PC-3 (cell line): ENCODE results near the gene KDM4B. TPM values are rescaled to one million over a fixed set of nuclear protein-coding genes. Genes with fewer than 3 reads are reported as not detected.

Experiments used
- ATAC-seq: fragments of 200-7000 bp; cut with Tn5 transposase; 2 replicates; pipeline ENCODE4 v1.9.1; 2020; ENCODE audit warnings: mild to moderate bottlenecking, moderate library complexity
- BruUV-seq: library from RNA; stranded (reverse); fragments of 400-500 nt; replicated peaks from 2 replicates; lab custom pipeline; 2021; lab: Mats Ljungman, UMichigan
- CTCF ChIA-PET: fragments of 300-600 bp; sonication (Branson Sonifier 250); formaldehyde crosslinking; loops from one replicate; lab custom pipeline; 2022; ENCODE audit warnings: antibody characterized with exemption; lab: Charles Lee
- POLR2A ChIA-PET: fragments of 300-600 bp; sonication (Branson Sonifier 250); formaldehyde crosslinking; loops from one replicate; lab custom pipeline; 2022; ENCODE audit warnings: antibody characterized with exemption; ENCODE audit not compliant: unreplicated experiment; lab: Charles Lee
- DNase-seq: peaks from one replicate; pipeline ENCODE4 v3.0.0-alpha.2; 2015
- H2AFZ ChIP-seq: fragments of 300-600 bp; sonication (generic); 2 replicates; pipeline ENCODE4 v1.6.0; 2016; ENCODE audit warnings: antibody characterized with exemption, low read length
- H3F3A ChIP-seq: fragments of 300-600 bp; sonication (generic); one replicate; pipeline ENCODE4 v1.6.0; 2017; ENCODE audit warnings: antibody characterized with exemption, low read length, control low read depth, mild to moderate bottlenecking; ENCODE audit not compliant: unreplicated experiment
- H3K27ac ChIP-seq: fragments of 300-600 bp; sonication (generic); 2 replicates; pipeline ENCODE4 v1.5.1; 2016; ENCODE audit warnings: mild to moderate bottlenecking, low read length
- H3K27me3 ChIP-seq: fragments of 300-600 bp; sonication (generic); 2 replicates; pipeline ENCODE4 v1.6.1; 2016; ENCODE audit warnings: low read length, mixed read lengths
- H3K36me3 ChIP-seq: fragments of 300-600 bp; sonication (generic); 2 replicates; pipeline ENCODE4 v1.6.1; 2016; ENCODE audit warnings: low read depth, mixed run types, low read length, mixed read lengths
- H3K4me1 ChIP-seq: fragments of 300-600 bp; sonication (generic); 2 replicates; pipeline ENCODE4 v1.5.1; 2016; ENCODE audit warnings: low read length; ENCODE audit not compliant: insufficient read depth
- H3K4me2 ChIP-seq: fragments of 300-600 bp; sonication (generic); 2 replicates; pipeline ENCODE4 v1.6.0; 2016; ENCODE audit warnings: low read length
- H3K4me3 ChIP-seq: fragments of 300-600 bp; sonication (generic); 2 replicates; pipeline ENCODE4 v1.5.1; 2016; ENCODE audit warnings: mild to moderate bottlenecking, low read length, mixed read lengths
- H3K79me2 ChIP-seq: fragments of 300-600 bp; sonication (generic); 2 replicates; pipeline ENCODE4 v1.6.1; 2017; ENCODE audit warnings: low read length, mixed read lengths
- H3K9ac ChIP-seq: fragments of 300-600 bp; sonication (generic); 2 replicates; pipeline ENCODE4 v1.6.0; 2016; ENCODE audit warnings: mild to moderate bottlenecking, low read length
- H3K9me2 ChIP-seq: fragments of 300-600 bp; sonication (generic); replicated peaks from 2 replicates; pipeline ENCODE4 v1.6.1; 2016; ENCODE audit warnings: mixed run types, low read length, mixed read lengths
- H3K9me3 ChIP-seq: fragments of 300-600 bp; sonication (generic); 2 replicates; pipeline ENCODE4 v1.6.1; 2016; ENCODE audit warnings: low read length, mixed read lengths
- H4K20me1 ChIP-seq: fragments of 300-600 bp; sonication (generic); 2 replicates; pipeline ENCODE4 v1.6.1; 2016; ENCODE audit warnings: low read length, mixed read lengths
- EZH2 ChIP-seq: fragments of 300-600 bp; sonication (generic); IDR thresholded peaks from one replicate; pipeline ENCODE4 v1.6.1; 2017; ENCODE audit warnings: antibody characterized with exemption, mild to moderate bottlenecking, low read length; ENCODE audit not compliant: unreplicated experiment
- EZH2phosphoT487 ChIP-seq: fragments of 300-600 bp; sonication (generic); IDR thresholded peaks from 2 replicates; pipeline ENCODE4 v1.6.1; 2018; ENCODE audit warnings: mild to moderate bottlenecking, antibody characterized with exemption, low read length, borderline replicate concordance
- intact Hi-C: fragments of 100-400 bp; cut with micrococcal nuclease; formaldehyde crosslinking; loops from 2 replicates; pipeline ENCODE4 v1.9.0; 2023
- total RNA-seq: library from RNA; depleted of rRNA; stranded (reverse); fragments of >200 nt; gene quantifications from 2 replicates; pipeline ENCODE4 v1.2.3, GENCODE V29; 2014
- TF ChIP-seq, protein P1 (sequence below): fragments of 300-600 bp; sonication (generic); conservative IDR thresholded peaks from 2 replicates; pipeline ENCODE4 v1.5.1; 2017; ENCODE audit warnings: antibody characterized with exemption, low read depth, mild to moderate bottlenecking, low read length

The KDM4B gene
- total RNA-seq, 1 experiment from 2014 or later, result 19.8 TPM

DNA sequence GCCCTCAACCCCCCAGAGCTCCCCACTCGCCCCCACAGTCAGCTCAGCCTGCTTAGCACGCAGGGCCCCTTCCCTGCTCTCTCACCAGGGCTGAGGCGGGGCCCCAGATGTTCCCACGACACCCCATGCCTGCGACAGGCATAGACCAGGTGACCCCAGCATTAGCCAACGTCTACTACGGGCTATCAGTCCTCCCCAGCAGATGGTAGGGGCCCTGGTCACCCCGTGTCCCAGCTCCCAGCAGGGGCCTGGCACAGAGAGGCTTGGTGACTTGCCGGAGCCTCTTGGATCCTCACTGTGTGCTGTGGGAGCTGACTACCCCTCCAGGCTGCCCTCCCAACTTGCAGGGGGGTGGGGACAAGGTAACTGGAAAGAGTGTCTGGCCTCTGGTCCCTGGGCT is 80.6 kb downstream of the KDM4B start:
- Histone ChIP-seq H3K9ac (no peak overlapping the region), H4K20me1 (no peaks in the 10 kb centered on the region), H3K4me3 (no peak overlapping the region), H3F3A (peaks cover 19% of the 10 kb centered on the region), H3K27me3 (no peaks in the 10 kb centered on the region), H3K36me3 (no peaks in the 10 kb centered on the region), H3K9me2 (no peaks in the 10 kb centered on the region), H3K9me3 (no peaks in the 10 kb centered on the region), H2AFZ (no peak overlapping the region), H3K79me2 (peaks cover 7% of the 10 kb centered on the region), H3K4me2 (peak overlapping the region; percentile 83; the same call in 1 of the 2 replicates), H3K27ac (no peak overlapping the region), H3K4me1 (peaks cover 48% of the 10 kb centered on the region)
- intact Hi-C loops, result loop anchor here (5.0 kb wide), 2 partner anchors 118 to 178 kb away; no protein-coding TSS in a partner anchor
- BruUV-seq, result no TSS peak
- no peak for ATAC-seq
- POLR2A ChIA-PET, result no interaction called here
- TF ChIP-seq EZH2, result no peak
- TF ChIP-seq EZH2phosphoT487, result no peak
- TF ChIP-seq, protein P1, sequence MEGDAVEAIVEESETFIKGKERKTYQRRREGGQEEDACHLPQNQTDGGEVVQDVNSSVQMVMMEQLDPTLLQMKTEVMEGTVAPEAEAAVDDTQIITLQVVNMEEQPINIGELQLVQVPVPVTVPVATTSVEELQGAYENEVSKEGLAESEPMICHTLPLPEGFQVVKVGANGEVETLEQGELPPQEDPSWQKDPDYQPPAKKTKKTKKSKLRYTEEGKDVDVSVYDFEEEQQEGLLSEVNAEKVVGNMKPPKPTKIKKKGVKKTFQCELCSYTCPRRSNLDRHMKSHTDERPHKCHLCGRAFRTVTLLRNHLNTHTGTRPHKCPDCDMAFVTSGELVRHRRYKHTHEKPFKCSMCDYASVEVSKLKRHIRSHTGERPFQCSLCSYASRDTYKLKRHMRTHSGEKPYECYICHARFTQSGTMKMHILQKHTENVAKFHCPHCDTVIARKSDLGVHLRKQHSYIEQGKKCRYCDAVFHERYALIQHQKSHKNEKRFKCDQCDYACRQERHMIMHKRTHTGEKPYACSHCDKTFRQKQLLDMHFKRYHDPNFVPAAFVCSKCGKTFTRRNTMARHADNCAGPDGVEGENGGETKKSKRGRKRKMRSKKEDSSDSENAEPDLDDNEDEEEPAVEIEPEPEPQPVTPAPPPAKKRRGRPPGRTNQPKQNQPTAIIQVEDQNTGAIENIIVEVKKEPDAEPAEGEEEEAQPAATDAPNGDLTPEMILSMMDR, result no peak
- no peak for DNase-seq
- CTCF ChIA-PET, result no interaction called here

DNA sequence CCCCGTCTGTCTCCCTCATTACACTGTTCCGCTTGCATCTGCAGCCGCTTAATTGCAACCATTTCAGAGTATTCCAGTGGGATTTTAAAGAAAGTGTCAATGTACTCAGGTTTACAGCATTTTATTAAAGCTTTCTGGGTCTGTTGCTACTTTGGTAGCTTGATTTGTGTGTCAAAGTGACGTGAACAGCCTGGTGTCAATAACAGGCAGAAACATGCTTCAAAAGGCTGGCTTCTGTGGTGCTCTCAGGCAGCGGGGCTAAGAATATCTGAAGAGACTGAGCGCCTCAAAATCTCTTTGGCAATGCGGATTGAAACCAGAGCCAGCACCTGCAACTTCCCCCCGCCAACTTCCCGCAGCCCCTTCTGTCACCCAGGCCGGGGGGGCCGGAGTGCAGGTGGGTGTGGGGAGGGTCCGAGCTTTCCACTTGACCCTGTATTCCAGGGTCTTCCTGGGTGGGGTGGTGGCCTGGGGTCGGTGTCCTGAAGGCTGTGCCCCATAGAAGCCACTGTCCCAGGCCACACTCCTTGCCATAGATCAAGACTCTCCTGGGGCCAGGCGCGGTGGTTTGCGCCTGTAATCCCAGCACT is 81.2 kb downstream of the KDM4B start:
- intact Hi-C loops, result no loop called here
- H3K9ac ChIP-seq, result no peak overlapping the region
- DNase-seq, result no peak
- H3K79me2 ChIP-seq, result peaks cover 1% of the 10 kb centered on the region; the same call in 1 of the 2 replicates
- H3K4me3 ChIP-seq, result no peak overlapping the region
- no peaks in the 10 kb centered on the region for H4K20me1 ChIP-seq
- H3K27me3 ChIP-seq, result no peaks in the 10 kb centered on the region
- no peak for ATAC-seq
- peaks cover 42% of the 10 kb centered on the region for H3K4me1 ChIP-seq
- no peak overlapping the region for H2AFZ ChIP-seq
- POLR2A ChIA-PET, result no interaction called here
- H3K27ac ChIP-seq, result no peak overlapping the region
- H3K4me2 ChIP-seq, result no peak overlapping the region
- H3K9me2 ChIP-seq, result no peaks in the 10 kb centered on the region
- no peaks in the 10 kb centered on the region for H3K9me3 ChIP-seq
- peaks cover 19% of the 10 kb centered on the region for H3F3A ChIP-seq
- CTCF ChIA-PET, result no interaction called here
- no peaks in the 10 kb centered on the region for H3K36me3 ChIP-seq
- TF ChIP-seq EZH2phosphoT487 (no peak), EZH2 (no peak)
- TF ChIP-seq, protein P1, result no peak
- no TSS peak for BruUV-seq

DNA sequence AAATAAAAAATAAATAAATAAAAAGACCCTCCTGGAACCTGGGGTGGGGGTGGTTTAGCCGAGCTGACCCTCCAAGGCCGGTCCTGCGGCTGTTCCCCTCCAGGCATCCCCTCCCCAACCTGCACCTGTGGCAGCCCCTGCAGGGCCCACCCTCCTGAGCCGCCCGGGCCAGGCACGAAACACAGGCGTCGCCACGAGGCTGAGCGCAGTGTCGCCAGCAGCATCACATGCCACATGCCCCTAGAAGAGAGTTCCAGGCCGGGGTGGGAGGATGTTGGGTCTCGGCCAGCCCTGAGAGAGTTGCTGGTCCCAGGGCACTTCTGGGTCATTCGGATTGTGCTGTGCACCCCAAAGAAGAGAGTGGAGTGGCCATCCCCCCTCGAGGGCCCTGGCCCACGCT is 82.0 kb downstream of the KDM4B start:
- Histone ChIP-seq H3K9me2 (no peaks in the 10 kb centered on the region), H4K20me1 (no peaks in the 10 kb centered on the region), H3K4me2 (no peak overlapping the region), H3K4me3 (no peak overlapping the region), H3K4me1 (peaks cover 34% of the 10 kb centered on the region), H3K27me3 (no peaks in the 10 kb centered on the region), H3K9ac (no peak overlapping the region), H3K36me3 (no peaks in the 10 kb centered on the region), H2AFZ (no peak overlapping the region), H3K79me2 (no peaks in the 10 kb centered on the region), H3K9me3 (no peaks in the 10 kb centered on the region), H3F3A (peaks cover 16% of the 10 kb centered on the region), H3K27ac (no peak overlapping the region)
- DNase-seq (no peak), ATAC-seq (no peak)
- TF ChIP-seq EZH2phosphoT487, result no peak
- TF ChIP-seq EZH2, result no peak
- TF ChIP-seq, protein P1, result no peak
- CTCF ChIA-PET, result no interaction called here
- POLR2A ChIA-PET, result interaction anchor here (0.6 kb wide), 1 partner anchor 336 kb away, joined by 3 read pairs; no protein-coding TSS in a partner anchor
- intact Hi-C loops, result no loop called here
- BruUV-seq, result no TSS peak
